Rectal smooth muscle tissue (tissue), 1 donor: Measurements from ENCODE around the gene NRG3.

ENCODE experiments used
- H3K27ac ChIP-seq: one replicate; pipeline ENCODE4 v1.7.0; 2013; ENCODE audit warnings: low read depth, low read length, inconsistent platforms
- H3K27me3 ChIP-seq: one replicate; pipeline ENCODE4 v1.7.0; 2013; ENCODE audit warnings: low read length; ENCODE audit not compliant: control insufficient read depth, insufficient read depth
- H3K36me3 ChIP-seq: one replicate; pipeline ENCODE4 v1.7.0; 2013; ENCODE audit warnings: low read length; ENCODE audit not compliant: control insufficient read depth, insufficient read depth
- H3K4me1 ChIP-seq: one replicate; pipeline ENCODE4 v1.7.0; 2013; ENCODE audit warnings: low read length; ENCODE audit not compliant: control insufficient read depth, insufficient read depth
- H3K4me3 ChIP-seq: one replicate; pipeline ENCODE4 v1.7.0; 2013; ENCODE audit warnings: low read length
- H3K9ac ChIP-seq: one replicate; pipeline ENCODE4 v1.7.0; 2013; ENCODE audit warnings: low read length

Gene NRG3

GRCh38 chr10:82497439-82497838 lies 622.4 kb downstream of the NRG3 start:
- H3K27ac ChIP-seq: no peak overlapping the region

GRCh38 chr10:82498976-82499375 lies 624.0 kb downstream of the NRG3 start:
- no peaks in the 10 kb centered on the region for H3K27me3 ChIP-seq
- no peaks in the 10 kb centered on the region for H3K36me3 ChIP-seq
- no peaks in the 10 kb centered on the region for H3K4me1 ChIP-seq
- no peak overlapping the region for H3K9ac ChIP-seq
- no peak overlapping the region for H3K4me3 ChIP-seq
- no peak overlapping the region for H3K27ac ChIP-seq

More at GRCh38 chr10:82497439-82497838, 622.4 kb downstream of the NRG3 start:
- Histone ChIP-seq H3K4me3 (no peak overlapping the region), H3K27me3 (no peaks in the 10 kb centered on the region), H3K4me1 (no peaks in the 10 kb centered on the region), H3K36me3 (no peaks in the 10 kb centered on the region), H3K9ac (no peak overlapping the region)

DNA sequence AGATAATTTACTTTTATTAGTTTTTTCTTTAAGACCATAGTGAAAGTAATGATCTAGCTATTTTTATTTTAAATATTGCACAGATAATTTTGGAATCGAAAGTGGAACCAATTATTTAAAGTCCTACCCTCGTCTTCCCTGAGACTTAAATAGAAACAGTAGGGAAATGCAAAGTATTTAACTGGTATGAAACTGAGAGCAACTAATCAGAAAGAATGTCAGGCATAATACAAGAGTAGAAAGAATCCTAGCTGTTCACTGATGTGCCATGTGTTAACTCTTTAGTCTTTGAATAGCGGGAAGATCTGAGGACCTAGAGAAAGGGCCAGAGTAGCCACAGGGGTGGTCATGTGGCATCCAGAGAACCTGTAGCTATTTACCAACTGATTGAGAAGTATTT lies 630.0 kb downstream of the NRG3 start:
- H3K4me1 ChIP-seq: no peaks in the 10 kb centered on the region
- no peak overlapping the region for H3K27ac ChIP-seq
- no peaks in the 10 kb centered on the region for H3K27me3 ChIP-seq
- no peak overlapping the region for H3K4me3 ChIP-seq
- no peak overlapping the region for H3K9ac ChIP-seq
- H3K36me3 ChIP-seq: no peaks in the 10 kb centered on the region

DNA sequence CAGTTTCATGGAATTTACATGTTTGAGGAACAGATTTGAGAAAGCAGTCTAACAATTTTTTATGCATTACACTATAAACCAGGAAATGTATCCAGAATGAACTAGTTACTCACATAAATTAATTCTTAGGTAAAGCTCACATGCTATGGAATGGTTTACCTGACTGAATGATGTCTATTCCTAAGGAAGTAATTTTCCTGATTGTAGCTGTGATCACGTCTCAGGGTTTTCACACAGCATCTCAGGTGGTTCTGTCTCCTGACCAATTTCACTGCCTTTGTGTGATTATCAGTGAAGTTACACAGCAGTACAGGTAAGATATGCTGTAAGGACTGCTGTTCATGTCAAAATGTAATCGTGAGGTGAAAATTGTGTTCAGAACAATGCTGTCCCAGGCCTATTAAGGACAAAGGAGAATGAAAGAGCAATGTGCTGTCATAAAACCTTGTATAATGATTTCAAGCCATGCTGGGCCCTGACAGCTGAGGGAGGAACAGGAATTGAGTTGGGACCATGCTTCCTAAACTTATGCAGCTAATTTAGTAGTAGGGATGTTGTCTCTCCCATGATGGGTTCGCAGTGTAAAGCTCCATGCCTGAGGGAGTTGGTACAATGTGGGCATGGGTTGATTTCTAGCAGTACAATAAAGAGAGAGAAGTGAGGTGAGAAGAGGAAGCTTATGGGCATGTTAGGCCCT lies 631.8 kb downstream of the NRG3 start:
- H3K4me3 ChIP-seq: no peak overlapping the region
- no peaks in the 10 kb centered on the region for H3K36me3 ChIP-seq
- no peaks in the 10 kb centered on the region for H3K27me3 ChIP-seq
- no peak overlapping the region for H3K27ac ChIP-seq
- no peak overlapping the region for H3K9ac ChIP-seq
- H3K4me1 ChIP-seq: no peaks in the 10 kb centered on the region

- no peak overlapping the region for H3K4me3 ChIP-seq
Measured at GRCh38 chr10:82515256-82515655, 640.3 kb downstream of the NRG3 start.

GRCh38 chr10:82529062-82529461 lies 654.1 kb downstream of the NRG3 start:
- no peaks in the 10 kb centered on the region for H3K36me3 ChIP-seq
- no peak overlapping the region for H3K27ac ChIP-seq
- no peaks in the 10 kb centered on the region for H3K4me1 ChIP-seq
- no peaks in the 10 kb centered on the region for H3K27me3 ChIP-seq
- H3K4me3 ChIP-seq: no peak overlapping the region
- H3K9ac ChIP-seq: no peak overlapping the region

More at GRCh38 chr10:82515256-82515655, 640.3 kb downstream of the NRG3 start:
- no peak overlapping the region for H3K27ac ChIP-seq
- no peaks in the 10 kb centered on the region for H3K4me1 ChIP-seq
- H3K36me3 ChIP-seq: no peaks in the 10 kb centered on the region
- H3K9ac ChIP-seq: no peak overlapping the region
- H3K27me3 ChIP-seq: no peaks in the 10 kb centered on the region

DNA sequence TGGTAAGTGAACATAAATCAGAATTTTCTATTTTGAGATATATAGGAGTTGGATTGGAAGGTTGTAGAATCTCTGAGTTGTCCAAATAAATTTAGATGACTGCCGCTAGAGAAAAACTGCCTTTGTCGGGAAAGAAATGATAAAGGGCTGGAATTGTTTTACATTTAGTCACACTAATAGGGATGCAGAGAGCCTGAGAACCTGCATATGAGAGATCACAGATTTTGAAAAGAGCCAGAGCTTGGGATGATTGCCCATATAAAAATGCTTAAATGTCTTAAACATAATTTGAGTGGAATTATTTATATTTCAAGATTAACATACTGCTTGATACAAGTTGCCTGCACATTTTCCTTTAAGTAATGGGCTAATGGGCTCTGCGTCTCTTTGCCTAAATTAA lies 660.5 kb downstream of the NRG3 start:
- H3K27ac ChIP-seq: no peak overlapping the region

DNA sequence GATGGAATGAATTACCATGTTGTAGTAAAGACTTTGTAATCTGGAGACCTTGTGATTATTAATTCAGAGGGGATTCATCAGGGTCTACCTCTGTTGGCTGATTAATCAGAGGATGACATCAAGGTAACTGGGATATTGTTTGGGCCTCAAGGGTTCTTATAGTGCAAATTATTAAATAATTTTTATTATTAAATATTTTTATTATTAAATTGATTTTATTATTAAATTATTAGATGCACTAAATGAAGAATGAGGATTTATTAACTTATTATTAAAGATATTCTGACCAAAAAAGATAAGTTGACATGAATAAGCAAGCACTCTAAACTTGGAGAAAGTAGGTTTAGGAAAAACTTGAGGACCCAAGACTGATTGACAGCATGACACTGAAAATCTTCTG lies 661.7 kb downstream of the NRG3 start:
- Histone ChIP-seq H3K27ac (no peak overlapping the region), H3K4me1 (no peaks in the 10 kb centered on the region), H3K9ac (no peak overlapping the region), H3K4me3 (no peak overlapping the region), H3K27me3 (no peaks in the 10 kb centered on the region), H3K36me3 (no peaks in the 10 kb centered on the region)

More for the DNA sequence above, 660.5 kb downstream of the NRG3 start:
- Histone ChIP-seq H3K4me1 (no peaks in the 10 kb centered on the region), H3K4me3 (no peak overlapping the region), H3K9ac (no peak overlapping the region), H3K27me3 (no peaks in the 10 kb centered on the region), H3K36me3 (no peaks in the 10 kb centered on the region)

DNA sequence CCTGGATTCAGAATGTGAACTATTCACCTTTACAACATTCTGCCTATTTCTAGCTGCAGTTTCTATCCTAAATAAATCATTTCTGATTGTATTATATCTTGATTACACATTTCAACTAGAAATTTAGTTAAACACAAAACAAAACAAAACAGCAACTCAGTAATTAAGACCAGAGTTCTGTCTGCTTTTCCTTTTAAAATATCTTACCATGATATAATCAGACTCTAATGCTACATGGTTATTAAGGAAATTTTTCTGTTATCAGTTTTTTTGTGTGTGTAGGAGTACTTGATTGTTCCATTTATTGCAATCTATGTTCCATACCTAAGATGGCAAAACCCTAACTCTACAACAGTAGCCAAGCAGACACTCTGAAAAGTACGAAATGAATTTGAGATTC lies 663.3 kb downstream of the NRG3 start:
- Histone ChIP-seq H3K4me3 (no peak overlapping the region), H3K36me3 (no peaks in the 10 kb centered on the region), H3K27me3 (no peaks in the 10 kb centered on the region), H3K27ac (no peak overlapping the region), H3K4me1 (no peaks in the 10 kb centered on the region), H3K9ac (no peak overlapping the region)

DNA sequence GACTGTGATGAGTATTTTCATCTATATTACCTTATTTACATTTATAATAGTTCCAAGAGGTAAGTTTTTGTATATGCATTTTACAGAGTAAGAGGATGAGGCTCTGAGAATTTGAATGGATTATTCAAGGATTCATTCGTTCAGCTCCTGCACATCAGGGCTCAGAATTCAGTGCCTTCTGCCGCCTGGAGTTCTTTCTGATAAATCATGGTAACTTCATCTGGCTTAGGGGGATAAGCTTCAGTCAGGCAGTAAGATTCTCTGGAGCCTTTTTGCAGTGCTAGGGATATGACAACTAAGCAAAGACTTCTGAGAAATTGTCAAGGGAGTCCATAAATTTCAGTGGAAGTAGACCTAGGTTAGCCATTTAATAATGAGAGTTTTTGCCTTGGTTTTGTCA lies 668.6 kb downstream of the NRG3 start:
- Histone ChIP-seq H3K27me3 (no peaks in the 10 kb centered on the region), H3K36me3 (no peaks in the 10 kb centered on the region), H3K27ac (no peak overlapping the region), H3K9ac (no peak overlapping the region), H3K4me3 (no peak overlapping the region), H3K4me1 (no peaks in the 10 kb centered on the region)

DNA sequence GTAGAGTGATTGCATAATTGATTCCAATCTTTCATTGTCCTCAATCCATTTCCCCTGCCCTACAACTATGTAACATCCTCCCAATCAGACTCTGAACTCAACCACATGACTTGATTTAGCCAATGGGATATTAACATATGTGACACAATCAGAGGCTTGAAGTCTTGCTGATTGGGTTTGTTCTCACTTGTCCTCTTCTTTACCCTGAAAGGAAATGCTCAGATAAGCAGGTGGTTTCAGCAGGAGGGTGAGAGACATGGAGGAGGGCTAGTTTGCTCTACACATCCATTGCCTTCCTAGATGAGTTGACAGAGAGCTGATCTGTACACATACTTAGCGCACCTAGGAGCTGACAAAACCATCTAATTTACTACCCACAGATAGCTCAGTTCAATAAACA lies 669.4 kb downstream of the NRG3 start:
- Histone ChIP-seq H3K27ac (no peak overlapping the region), H3K27me3 (no peaks in the 10 kb centered on the region), H3K36me3 (no peaks in the 10 kb centered on the region), H3K4me1 (no peaks in the 10 kb centered on the region), H3K9ac (no peak overlapping the region), H3K4me3 (no peak overlapping the region)

- Histone ChIP-seq H3K4me1 (no peaks in the 10 kb centered on the region), H3K27ac (no peak overlapping the region), H3K4me3 (no peak overlapping the region), H3K27me3 (no peaks in the 10 kb centered on the region), H3K9ac (no peak overlapping the region), H3K36me3 (no peaks in the 10 kb centered on the region)
Measured at GRCh38 chr10:82551506-82551905, 676.5 kb downstream of the NRG3 start.

- H3K27me3 ChIP-seq: no peaks in the 10 kb centered on the region
- no peaks in the 10 kb centered on the region for H3K4me1 ChIP-seq
- H3K27ac ChIP-seq: no peak overlapping the region
- no peak overlapping the region for H3K4me3 ChIP-seq
- H3K36me3 ChIP-seq: no peaks in the 10 kb centered on the region
- H3K9ac ChIP-seq: no peak overlapping the region
Measured at GRCh38 chr10:82552267-82552666, 677.3 kb downstream of the NRG3 start.
